ENCODE measurements around the gene ESPN.

- TF ChIP-seq SMC3 (IDR thresholded peaks at IDR 0.05; ENCODE audit: low read depth, low read length) = peak; percentile 38; the same call in 1 of the 2 replicates
- peak; percentile 83 for TF ChIP-seq CTCF (IDR thresholded peaks at IDR 0.05)
- no peak for TF ChIP-seq RFX5 (IDR thresholded peaks at IDR 0.05; ENCODE audit: low read length)
- no peak for TF ChIP-seq POLR2AphosphoS5 (IDR thresholded peaks at IDR 0.05; ENCODE audit: low read depth, low read length)
- peak; percentile 31; the same call in 1 of the 2 replicates for TF ChIP-seq RAD21 (IDR thresholded peaks at IDR 0.05; ENCODE audit: low read length)
- TF ChIP-seq GATA2 (CRISPR knock-in tag; IDR thresholded peaks at IDR 0.05) = no peak
- no peak for TF ChIP-seq EP300 (IDR thresholded peaks at IDR 0.05; ENCODE audit: borderline replicate concordance in 1 of 2, low read depth in 1 of 2, low read length in 1 of 2)
- no peak for TF ChIP-seq SIN3A (IDR thresholded peaks at IDR 0.05; ENCODE audit: borderline replicate concordance, low read depth, low read length)
- no peak for TF ChIP-seq FOXM1 (IDR thresholded peaks at IDR 0.05; ENCODE audit: low read depth)
- TF ChIP-seq REST (IDR thresholded peaks at IDR 0.05; ENCODE audit: low read depth, low read length) = no peak
- TF ChIP-seq CHD2 (IDR thresholded peaks at IDR 0.05; ENCODE audit: low read length, partially characterized antibody) = no peak
- no peak for TF ChIP-seq TAF1 (IDR thresholded peaks at IDR 0.05; ENCODE audit: borderline replicate concordance, low read depth, low read length)
- no peak for TF ChIP-seq TEAD4 (IDR thresholded peaks at IDR 0.05; ENCODE audit: borderline replicate concordance, insufficient read depth)
- TF ChIP-seq PBX3 (IDR thresholded peaks at IDR 0.05) = no peak
Observed at GRCh38 chr1:6475381-6476133, 51.0 kb downstream of the ESPN start.

Measured in SK-N-SH (cell line).